IPS-20b (cell line): ENCODE measurements around the gene PNMA5.
"Not testable (repeated sequence)": the region's sequence is repeated elsewhere in the genome, so short reads cannot be mapped to it uniquely, and the experiment has no call there.

Experiments
- H3K27ac ChIP-seq: one replicate; pipeline ENCODE4 v1.5.1; 2013; ENCODE audit warnings: low read length
- H3K27me3 ChIP-seq: 2 replicates; pipeline ENCODE4 v1.6.1; 2013; ENCODE audit warnings: mild to moderate bottlenecking, low read length, inconsistent platforms; ENCODE audit not compliant: insufficient read depth
- H3K36me3 ChIP-seq: 2 replicates; pipeline ENCODE4 v1.6.1; 2013; ENCODE audit warnings: low read depth, mild to moderate bottlenecking, inconsistent platforms, low read length, moderate library complexity; ENCODE audit not compliant: insufficient read depth
- H3K4me1 ChIP-seq: 2 replicates; pipeline ENCODE4 v1.6.1; 2013; ENCODE audit warnings: mild to moderate bottlenecking, control low read depth, inconsistent platforms, low read length, moderate library complexity; ENCODE audit not compliant: insufficient read depth
- H3K4me3 ChIP-seq: 2 replicates; pipeline ENCODE4 v1.5.1; 2013; ENCODE audit warnings: mild to moderate bottlenecking, low read length, inconsistent platforms
- H3K9ac ChIP-seq: 2 replicates; pipeline ENCODE4 v1.6.1; 2013; ENCODE audit warnings: low read depth, mild to moderate bottlenecking, inconsistent platforms, low read length, moderate library complexity
- H3K9me3 ChIP-seq: 2 replicates; pipeline ENCODE4 v1.6.1; 2013; ENCODE audit warnings: mild to moderate bottlenecking, low read depth, low read length, inconsistent platforms; ENCODE audit not compliant: insufficient read depth

PNMA5 gene

GRCh38 chrX:152997337-152997736, 3.4 kb upstream of the PNMA5 start:
- Histone ChIP-seq H3K27me3 (no peaks in the 10 kb centered on the region), H3K4me3 (no peak overlapping the region), H3K9me3 (no peaks in the 10 kb centered on the region)

GRCh38 chrX:152992115-152992514, 1.8 kb downstream of the PNMA5 start:
- Histone ChIP-seq H3K9ac (no peak overlapping the region), H3K27ac (no peak overlapping the region), H3K9me3 (no peaks in the 10 kb centered on the region), H3K4me1 (no peaks in the 10 kb centered on the region; the same call in 1 of the 2 replicates), H3K4me3 (no peak overlapping the region), H3K36me3 (no peaks in the 10 kb centered on the region), H3K27me3 (no peaks in the 10 kb centered on the region; the same call in 1 of the 2 replicates)

More at GRCh38 chrX:152997337-152997736, 3.4 kb upstream of the PNMA5 start:
- no peaks in the 10 kb centered on the region for H3K36me3 ChIP-seq
- no peak overlapping the region for H3K9ac ChIP-seq
- no peaks in the 10 kb centered on the region; the same call in 1 of the 2 replicates for H3K4me1 ChIP-seq
- H3K27ac ChIP-seq = no peak overlapping the region

GRCh38 chrX:152991123-152991522, 2.8 kb downstream of the PNMA5 start:
- H3K36me3 ChIP-seq = no peaks in the 10 kb centered on the region
- H3K9ac ChIP-seq = no peak overlapping the region
- no peak overlapping the region for H3K27ac ChIP-seq
- no peak overlapping the region for H3K4me3 ChIP-seq
- H3K27me3 ChIP-seq = no peaks in the 10 kb centered on the region; the same call in 1 of the 2 replicates
- H3K9me3 ChIP-seq = no peaks in the 10 kb centered on the region
- no peaks in the 10 kb centered on the region; the same call in 1 of the 2 replicates for H3K4me1 ChIP-seq

GRCh38 chrX:152989292-152989658, 4.6 kb downstream of the PNMA5 start:
- no peaks in the 10 kb centered on the region; the same call in 1 of the 2 replicates for H3K27me3 ChIP-seq

GRCh38 chrX:152988536-152989291, 5.2 kb downstream of the PNMA5 start:
- no peak overlapping the region for H3K9ac ChIP-seq

More at GRCh38 chrX:152989292-152989658, 4.6 kb downstream of the PNMA5 start:
- H3K4me1 ChIP-seq = no peaks in the 10 kb centered on the region; the same call in 1 of the 2 replicates
- H3K9me3 ChIP-seq = no peaks in the 10 kb centered on the region
- H3K9ac ChIP-seq = no peak overlapping the region
- no peaks in the 10 kb centered on the region for H3K36me3 ChIP-seq
- H3K27ac ChIP-seq = no peak overlapping the region
- no peak overlapping the region for H3K4me3 ChIP-seq

GRCh38 chrX:152987801-152988200, 6.1 kb downstream of the PNMA5 start:
- H3K36me3 ChIP-seq = no peaks in the 10 kb centered on the region
- no peak overlapping the region for H3K4me3 ChIP-seq
- H3K27ac ChIP-seq = no peak overlapping the region
- no peaks in the 10 kb centered on the region; the same call in 1 of the 2 replicates for H3K4me1 ChIP-seq
- no peak overlapping the region for H3K9ac ChIP-seq
- no peaks in the 10 kb centered on the region for H3K9me3 ChIP-seq
- no peaks in the 10 kb centered on the region; the same call in 1 of the 2 replicates for H3K27me3 ChIP-seq

More at GRCh38 chrX:152988536-152989291, 5.2 kb downstream of the PNMA5 start:
- no peaks in the 10 kb centered on the region; the same call in 1 of the 2 replicates for H3K4me1 ChIP-seq
- no peak overlapping the region for H3K27ac ChIP-seq
- H3K9me3 ChIP-seq = no peaks in the 10 kb centered on the region
- H3K27me3 ChIP-seq = no peaks in the 10 kb centered on the region; the same call in 1 of the 2 replicates
- H3K36me3 ChIP-seq = no peaks in the 10 kb centered on the region
- no peak overlapping the region for H3K4me3 ChIP-seq

GRCh38 chrX:152987156-152987555, 6.8 kb downstream of the PNMA5 start:
- H3K4me3 ChIP-seq, H3K27me3 ChIP-seq, H3K27ac ChIP-seq, H3K9ac ChIP-seq, H3K9me3 ChIP-seq, H3K36me3 ChIP-seq, H3K4me1 ChIP-seq: not testable (repeated sequence)

GRCh38 chrX:152985383-152985782, 8.5 kb downstream of the PNMA5 start:
- not testable (repeated sequence) for H3K27me3 ChIP-seq, H3K4me1 ChIP-seq, H3K27ac ChIP-seq, H3K9me3 ChIP-seq, H3K36me3 ChIP-seq, H3K9ac ChIP-seq, H3K4me3 ChIP-seq

GRCh38 chrX:152968193-152968592, 25.7 kb downstream of the PNMA5 start:
- no peaks in the 10 kb centered on the region; the same call in 1 of the 2 replicates for H3K36me3 ChIP-seq
- H3K9ac ChIP-seq = no peak overlapping the region
- no peak overlapping the region for H3K27ac ChIP-seq
- H3K4me3 ChIP-seq = no peak overlapping the region
- H3K27me3 ChIP-seq = no peaks in the 10 kb centered on the region
- H3K9me3 ChIP-seq = no peaks in the 10 kb centered on the region
- no peaks in the 10 kb centered on the region for H3K4me1 ChIP-seq

- H3K36me3 ChIP-seq = no peaks in the 10 kb centered on the region
- no peak overlapping the region for H3K9ac ChIP-seq
- H3K4me3 ChIP-seq = no peak overlapping the region
- H3K27ac ChIP-seq = no peak overlapping the region
- no peaks in the 10 kb centered on the region for H3K27me3 ChIP-seq
- no peaks in the 10 kb centered on the region; the same call in 1 of the 2 replicates for H3K4me1 ChIP-seq
- no peaks in the 10 kb centered on the region for H3K9me3 ChIP-seq
These were observed 33.8 kb downstream of the PNMA5 start for GRCh38 chrX:152960115-152960514.

GRCh38 chrX:152959626-152960025, 34.3 kb downstream of the PNMA5 start:
- H3K27me3 ChIP-seq = no peaks in the 10 kb centered on the region
- no peak overlapping the region for H3K4me3 ChIP-seq
- no peaks in the 10 kb centered on the region for H3K36me3 ChIP-seq
- H3K27ac ChIP-seq = no peak overlapping the region
- peak overlapping the region; percentile 64; the same call in 1 of the 2 replicates for H3K9ac ChIP-seq
- no peaks in the 10 kb centered on the region for H3K9me3 ChIP-seq
- H3K4me1 ChIP-seq = no peaks in the 10 kb centered on the region; the same call in 1 of the 2 replicates
